Mesendoderm (in vitro differentiated cells): ENCODE data around the gene PI16.

Experiments used
- DNase-seq: peaks from one replicate; pipeline ENCODE4 v3.0.0; 2013
- H2AK5ac ChIP-seq: 2 replicates; pipeline ENCODE4 v1.6.1; 2013; ENCODE audit warnings: low read length, inconsistent platforms
- H2BK120ac ChIP-seq: 2 replicates; pipeline ENCODE4 v1.6.1; 2013; ENCODE audit warnings: low read depth, mild to moderate bottlenecking, low read length, moderate library complexity, mixed read lengths
- H2BK15ac ChIP-seq: replicated peaks from 2 replicates; pipeline ENCODE4 v1.6.1; 2013; ENCODE audit warnings: low read depth, mild to moderate bottlenecking, moderate library complexity
- H2BK5ac ChIP-seq: 2 replicates; pipeline ENCODE4 v1.6.1; 2013; ENCODE audit warnings: low read length, inconsistent platforms
- H3K18ac ChIP-seq: 2 replicates; pipeline ENCODE4 v1.6.1; 2013; ENCODE audit warnings: mild to moderate bottlenecking, low read length, mixed read lengths
- H3K23ac ChIP-seq: one replicate; pipeline ENCODE4 v1.6.1; 2013; ENCODE audit warnings: low read length
- H3K27ac ChIP-seq: 2 replicates; pipeline ENCODE4 v1.5.1; 2013; ENCODE audit warnings: low read depth, mild to moderate bottlenecking, inconsistent platforms, low read length, moderate library complexity
- H3K27me3 ChIP-seq: 2 replicates; pipeline ENCODE4 v1.6.1; 2013; ENCODE audit warnings: low read length, control low read depth, mild to moderate bottlenecking, inconsistent platforms; ENCODE audit not compliant: insufficient read depth, poor library complexity
- H3K36me3 ChIP-seq: 2 replicates; pipeline ENCODE4 v1.6.1; 2013; ENCODE audit warnings: low read length, inconsistent platforms; ENCODE audit not compliant: control insufficient read depth, insufficient read depth
- H3K4ac ChIP-seq: one replicate; pipeline ENCODE4 v1.6.1; 2013; ENCODE audit warnings: low read depth, mild to moderate bottlenecking, low read length, moderate library complexity
- H3K4me1 ChIP-seq: 2 replicates; pipeline ENCODE4 v1.6.1; 2013; ENCODE audit warnings: low read depth, low read length, inconsistent platforms; ENCODE audit not compliant: control insufficient read depth
- H3K4me2 ChIP-seq: 2 replicates; pipeline ENCODE4 v1.6.1; 2013; ENCODE audit warnings: low read length
- H3K4me3 ChIP-seq: 2 replicates; pipeline ENCODE4 v1.5.1; 2013; ENCODE audit warnings: mild to moderate bottlenecking, low read length
- H3K56ac ChIP-seq: one replicate; pipeline ENCODE4 v1.6.1; 2013; ENCODE audit warnings: low read length
- H3K79me1 ChIP-seq: 2 replicates; pipeline ENCODE4 v1.6.1; 2013; ENCODE audit warnings: low read length, inconsistent platforms
- H3K79me2 ChIP-seq: 2 replicates; pipeline ENCODE4 v1.6.1; 2013; ENCODE audit warnings: mild to moderate bottlenecking, low read length; ENCODE audit not compliant: control insufficient read depth, insufficient read depth
- H3K9ac ChIP-seq: 2 replicates; pipeline ENCODE4 v1.6.1; 2013; ENCODE audit warnings: low read length, inconsistent platforms
- H4K5ac ChIP-seq: one replicate; pipeline ENCODE4 v1.6.1; 2013; ENCODE audit warnings: low read length
- H4K8ac ChIP-seq: one replicate; pipeline ENCODE4 v1.6.1; 2013; ENCODE audit warnings: low read depth, mild to moderate bottlenecking, control low read depth, low read length, moderate library complexity
- WGBS: extraction: QIAGEN DNeasy Blood & Tissue Kit; methylation state at CpG from one replicate; pipeline ENCODE4 v1.1.7; 2013; ENCODE audit warnings: low lambda C conversion rate, missing lambda C conversion rate; ENCODE audit not compliant: insufficient coverage; ENCODE audit errors: extremely low coverage; 5-methylcytosine and 5-hydroxymethylcytosine counted together

The PI16 gene

DNA sequence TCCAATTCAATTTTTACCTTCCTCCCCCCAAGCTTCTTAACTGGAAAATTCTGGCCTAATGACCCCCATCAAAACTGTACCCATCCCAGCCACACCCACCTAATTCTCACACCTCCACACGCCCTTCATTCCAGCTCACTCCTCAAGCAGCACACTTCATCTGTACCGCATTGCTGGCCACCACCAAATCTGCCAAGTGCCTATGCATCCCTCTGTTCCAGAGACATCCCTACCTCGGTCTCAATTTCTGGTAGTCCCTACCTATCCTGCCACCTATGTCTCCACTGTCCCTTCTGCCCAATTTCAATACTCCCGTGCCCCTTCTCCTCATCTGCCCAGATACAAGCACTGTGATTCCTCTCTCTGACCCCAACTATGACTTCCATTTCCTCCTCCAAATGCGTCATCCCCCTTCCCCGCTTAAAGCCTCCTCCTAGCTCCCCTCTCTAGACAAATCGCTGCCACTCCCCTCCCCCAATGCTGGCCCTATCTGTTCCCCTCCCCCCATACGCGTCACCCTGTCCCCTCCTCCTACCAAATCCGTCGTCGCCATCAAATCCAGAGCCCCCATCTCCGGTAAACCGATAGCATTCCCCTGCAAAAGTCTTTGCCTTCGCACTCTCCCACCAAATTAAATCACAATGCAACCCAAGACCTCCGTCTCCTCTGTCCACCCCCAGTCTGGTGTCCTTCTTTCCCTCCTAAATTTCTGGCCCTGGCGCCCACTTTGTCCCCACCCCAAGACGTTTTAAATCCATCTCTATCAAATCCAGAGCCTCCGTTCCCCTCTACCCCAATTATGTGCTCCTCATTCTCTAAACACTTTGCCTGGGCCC, 30.3 kb downstream of the PI16 start:
- Histone ChIP-seq H4K8ac (no peak overlapping the region), H3K79me1 (peaks cover 26% of the 10 kb centered on the region), H3K56ac (peak overlapping the region; percentile 100), H4K5ac (no peak overlapping the region), H2BK120ac (no peak overlapping the region), H3K79me2 (peaks cover 59% of the 10 kb centered on the region), H3K4me3 (peak overlapping the region; percentile 99), H3K4me2 (peak overlapping the region; percentile 45), H3K27me3 (no peaks in the 10 kb centered on the region), H3K4me1 (peaks cover 22% of the 10 kb centered on the region), H3K27ac (peak overlapping the region; percentile 45), H3K23ac (no peak overlapping the region), H3K36me3 (peaks cover 1% of the 10 kb centered on the region), H3K9ac (peak overlapping the region; percentile 100), H3K4ac (peak overlapping the region; percentile 29), H2BK5ac (peak overlapping the region; percentile 23), H2BK15ac (no peak overlapping the region), H3K18ac (peak overlapping the region; percentile 43), H2AK5ac (peak overlapping the region; percentile 2)
- peak; percentile 92 for DNase-seq
- WGBS, result no CpG with 5 or more reads among the region's 19 CpGs

DNA sequence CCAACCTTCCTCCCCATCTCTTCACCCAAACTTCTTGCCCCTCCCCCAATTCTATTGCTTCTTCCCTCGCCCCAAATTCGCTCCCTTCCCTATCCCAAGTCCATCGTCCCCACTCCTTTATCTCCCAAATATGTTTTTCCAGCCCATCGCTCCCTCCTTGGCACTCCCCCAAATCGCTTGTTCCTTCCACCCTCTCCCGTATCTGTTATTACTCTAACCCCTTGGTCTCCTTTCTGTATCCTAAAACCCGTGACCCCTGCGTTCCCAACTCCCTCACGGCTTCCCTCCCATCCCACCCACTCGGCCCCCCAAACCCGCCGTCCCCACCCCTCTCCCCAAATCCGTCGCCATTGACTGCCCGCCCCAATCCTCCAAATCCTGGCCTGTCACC, 30.9 kb downstream of the PI16 start:
- Histone ChIP-seq H2AK5ac (peak overlapping the region; percentile 93), H3K27me3 (no peaks in the 10 kb centered on the region), H3K4me1 (peaks cover 22% of the 10 kb centered on the region), H2BK120ac (no peak overlapping the region), H2BK5ac (peak overlapping the region; percentile 88), H3K18ac (peak overlapping the region; percentile 43), H3K79me1 (peaks cover 22% of the 10 kb centered on the region), H3K36me3 (peaks cover 1% of the 10 kb centered on the region), H3K9ac (peak overlapping the region; percentile 100), H3K4me2 (peak overlapping the region; percentile 45), H3K27ac (peak overlapping the region; percentile 45), H3K4me3 (peak overlapping the region; percentile 99), H4K8ac (no peak overlapping the region), H3K56ac (peak overlapping the region; percentile 100), H4K5ac (no peak overlapping the region), H2BK15ac (no peak overlapping the region), H3K23ac (peak overlapping the region; percentile 100), H3K79me2 (peaks cover 53% of the 10 kb centered on the region), H3K4ac (peak overlapping the region; percentile 65)
- no CpG with 5 or more reads among the region's 15 CpGs for WGBS
- DNase-seq, result no peak

DNA sequence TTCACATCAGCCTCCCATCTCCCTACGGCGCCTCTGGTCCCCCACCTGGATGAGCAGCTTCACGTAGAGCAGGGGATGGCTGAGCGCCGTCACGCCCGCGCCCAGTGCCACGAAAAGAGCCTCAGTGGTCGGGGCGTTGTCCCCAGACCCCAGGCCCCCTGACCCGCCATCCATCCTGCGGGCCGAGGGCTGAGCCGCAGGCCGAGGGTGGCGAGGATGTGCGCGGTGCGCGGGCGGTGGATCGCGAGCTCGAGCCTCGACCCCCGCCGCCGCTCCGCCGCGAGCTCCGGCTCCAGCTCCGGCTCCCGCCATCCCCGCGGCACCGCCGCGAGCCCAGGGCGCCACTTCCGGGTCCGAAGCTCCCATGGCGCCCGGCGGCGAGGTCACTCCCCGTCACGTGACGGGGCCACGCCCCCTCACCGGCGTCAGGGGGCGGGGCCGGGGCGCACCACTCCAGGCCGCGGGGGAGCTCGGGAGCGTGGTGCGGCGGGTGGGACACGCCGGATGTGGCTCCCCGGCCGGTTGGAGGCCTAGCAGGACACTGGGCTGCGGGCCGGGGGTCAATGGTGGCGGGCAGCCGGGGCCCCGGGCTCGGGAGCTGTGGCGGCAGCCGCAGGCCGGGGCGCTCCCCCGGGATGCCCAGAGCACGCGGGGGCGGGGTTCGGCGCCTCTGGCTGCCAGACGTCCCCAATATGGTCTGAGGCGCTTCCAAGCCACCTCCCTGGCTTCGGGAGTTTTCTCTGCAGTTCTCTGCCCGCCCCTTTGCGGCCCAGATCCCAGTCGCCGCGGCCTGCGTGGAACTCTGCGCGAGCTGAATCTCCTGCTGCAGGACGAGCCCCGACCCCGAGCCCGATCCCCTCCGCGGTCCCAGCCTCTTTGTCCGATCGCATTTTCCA, 31.5 kb downstream of the PI16 start, which contains the start of gene MTCH1:
TSS of gene MTCH1 (minus strand) at position 389 of the 896 bp plus-strand sequence. CDS start at position 366, 23 bp downstream.
- H3K36me3 ChIP-seq, result peaks cover 1% of the 10 kb centered on the region
- H2BK5ac ChIP-seq, result peak within 1 kb of the TSS; percentile 88
- H3K4me2 ChIP-seq, result peak within 1 kb of the TSS; percentile 75
- peak within 1 kb of the TSS; percentile 93 for H2AK5ac ChIP-seq
- peak; percentile 92 for DNase-seq
- H3K18ac ChIP-seq, result peak within 1 kb of the TSS; percentile 92
- H3K27ac ChIP-seq, result peak within 1 kb of the TSS; percentile 72
- peak within 1 kb of the TSS; percentile 100 for H3K9ac ChIP-seq
- peak within 1 kb of the TSS; percentile 88 for H4K8ac ChIP-seq
- H3K79me2 ChIP-seq, result peaks cover 46% of the 10 kb centered on the region
- peak within 1 kb of the TSS; percentile 65 for H3K4ac ChIP-seq
- no CpG with 5 or more reads among the region's 101 CpGs for WGBS
- no peaks in the 10 kb centered on the region for H3K27me3 ChIP-seq
- no peak within 1 kb of the TSS for H2BK15ac ChIP-seq
- H3K23ac ChIP-seq, result peak within 1 kb of the TSS; percentile 100
- peak within 1 kb of the TSS; percentile 100 for H3K56ac ChIP-seq
- peaks cover 17% of the 10 kb centered on the region for H3K79me1 ChIP-seq
- H4K5ac ChIP-seq, result peak within 1 kb of the TSS; percentile 47
- peak within 1 kb of the TSS; percentile 65 for H2BK120ac ChIP-seq
- H3K4me3 ChIP-seq, result peak within 1 kb of the TSS; percentile 99
- H3K4me1 ChIP-seq, result peaks cover 22% of the 10 kb centered on the region

DNA sequence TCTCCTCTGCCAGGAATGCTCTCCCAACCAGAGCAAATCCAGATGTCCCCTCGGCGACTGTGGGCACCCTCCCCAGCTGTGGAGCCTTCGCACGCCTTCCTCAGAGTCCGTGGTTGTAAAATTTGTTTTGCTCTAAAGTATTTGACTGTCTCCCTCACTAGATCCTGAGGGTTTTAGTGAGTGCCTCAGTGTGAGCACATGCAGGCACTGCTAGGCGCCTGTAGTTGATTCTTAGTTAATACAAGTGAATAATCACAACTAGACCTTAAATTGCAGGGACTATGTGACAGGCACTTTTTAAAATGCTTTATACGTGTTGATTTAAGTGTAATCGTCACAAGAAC, 32.1 kb downstream of the PI16 start:
- Histone ChIP-seq H3K23ac (no peak overlapping the region), H3K36me3 (peaks cover 1% of the 10 kb centered on the region), H3K18ac (peak overlapping the region; percentile 92), H4K5ac (peak overlapping the region; percentile 47), H3K9ac (peak overlapping the region; percentile 94), H3K79me1 (peaks cover 16% of the 10 kb centered on the region), H4K8ac (peak overlapping the region; percentile 88), H3K79me2 (peaks cover 40% of the 10 kb centered on the region), H2AK5ac (no peak overlapping the region), H3K4me3 (peak overlapping the region; percentile 78), H3K4me2 (peak overlapping the region; percentile 75), H3K27ac (peak overlapping the region; percentile 60), H3K27me3 (no peaks in the 10 kb centered on the region), H3K56ac (peak overlapping the region; percentile 92), H2BK15ac (no peak overlapping the region), H3K4me1 (peaks cover 22% of the 10 kb centered on the region), H2BK5ac (no peak overlapping the region), H2BK120ac (peak overlapping the region; percentile 65), H3K4ac (peak overlapping the region; percentile 48)
- WGBS, result no CpG with 5 or more reads among the region's 8 CpGs
- no peak for DNase-seq

DNA sequence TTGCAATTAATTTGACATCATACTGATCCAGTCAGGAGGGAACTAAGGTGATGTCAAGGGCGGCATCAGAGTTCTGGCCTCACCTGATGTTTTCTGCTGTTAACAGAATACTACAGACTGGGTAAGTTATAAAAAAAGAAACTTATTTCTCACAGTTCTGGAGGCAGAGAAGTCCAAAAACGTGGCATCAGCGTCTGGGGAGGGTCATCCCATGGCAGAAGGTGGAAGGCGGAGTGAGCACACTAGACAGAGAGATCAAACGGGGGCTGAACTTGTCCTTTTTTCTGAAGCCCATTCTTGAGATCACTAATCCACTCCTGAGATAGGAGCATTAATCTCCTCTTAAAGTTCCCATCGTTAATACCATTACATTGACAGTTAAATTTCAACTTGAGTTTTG, 34.7 kb downstream of the PI16 start:
- H3K23ac ChIP-seq, result no peak overlapping the region
- H3K56ac ChIP-seq, result no peak overlapping the region
- no peak overlapping the region for H3K4me2 ChIP-seq
- no peak overlapping the region for H2BK15ac ChIP-seq
- H3K4me3 ChIP-seq, result no peak overlapping the region
- H3K18ac ChIP-seq, result no peak overlapping the region
- H4K8ac ChIP-seq, result no peak overlapping the region
- H3K79me2 ChIP-seq, result peaks cover 16% of the 10 kb centered on the region
- H3K4me1 ChIP-seq, result peaks cover 8% of the 10 kb centered on the region
- H4K5ac ChIP-seq, result no peak overlapping the region
- no peak overlapping the region for H3K27ac ChIP-seq
- no peak overlapping the region for H3K9ac ChIP-seq
- no peak overlapping the region for H3K4ac ChIP-seq
- no peak overlapping the region for H2BK5ac ChIP-seq
- peaks cover under 1% of the 10 kb centered on the region for H3K79me1 ChIP-seq
- WGBS, result no CpG with 5 or more reads among the region's 6 CpGs
- no peak overlapping the region for H2AK5ac ChIP-seq
- no peak for DNase-seq
- H3K36me3 ChIP-seq, result no peaks in the 10 kb centered on the region
- H3K27me3 ChIP-seq, result no peaks in the 10 kb centered on the region
- no peak overlapping the region for H2BK120ac ChIP-seq
